Superior temporal gyrus (tissue), 1 donor: Measurements from ENCODE around the gene PCMTD2.

Experiments used
- DNase-seq: peaks from one replicate; pipeline ENCODE4 v3.0.0-alpha.2; 2016; ENCODE audit errors: extremely low spot score

Gene PCMTD2

DNA sequence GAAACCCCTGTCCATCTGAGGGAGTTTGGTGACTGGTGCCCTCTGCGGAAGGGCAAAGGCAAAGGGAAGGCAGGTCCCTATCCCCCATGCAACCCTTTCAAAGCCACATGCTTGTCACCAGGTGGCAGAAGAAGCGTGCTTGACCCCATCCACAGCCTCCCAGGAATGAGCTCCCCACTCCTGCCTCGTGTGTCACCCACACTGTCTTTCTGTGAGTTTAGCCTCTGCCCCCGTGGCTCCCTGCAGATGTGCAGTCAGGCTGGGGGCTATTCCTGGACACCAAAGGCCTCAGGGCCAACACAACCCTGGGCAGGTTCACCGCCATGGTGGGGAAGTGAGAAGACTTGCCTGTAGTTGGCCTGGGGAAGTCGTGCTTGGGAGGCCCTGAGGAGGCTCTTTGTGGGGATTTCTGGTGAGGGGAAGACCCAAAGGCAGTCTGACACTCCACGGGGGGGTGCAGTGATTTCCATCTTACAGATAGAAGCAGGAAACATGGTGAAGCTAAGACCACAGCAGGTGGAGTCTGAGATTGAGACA, 16.6 kb upstream of the PCMTD2 start:
- no peak for DNase-seq

GRCh38 chr20:64239449-64240242, 15.9 kb upstream of the PCMTD2 start:
- no peak for DNase-seq

- no peak for DNase-seq
Measured at GRCh38 chr20:64240243-64241015, 15.1 kb upstream of the PCMTD2 start.

DNA sequence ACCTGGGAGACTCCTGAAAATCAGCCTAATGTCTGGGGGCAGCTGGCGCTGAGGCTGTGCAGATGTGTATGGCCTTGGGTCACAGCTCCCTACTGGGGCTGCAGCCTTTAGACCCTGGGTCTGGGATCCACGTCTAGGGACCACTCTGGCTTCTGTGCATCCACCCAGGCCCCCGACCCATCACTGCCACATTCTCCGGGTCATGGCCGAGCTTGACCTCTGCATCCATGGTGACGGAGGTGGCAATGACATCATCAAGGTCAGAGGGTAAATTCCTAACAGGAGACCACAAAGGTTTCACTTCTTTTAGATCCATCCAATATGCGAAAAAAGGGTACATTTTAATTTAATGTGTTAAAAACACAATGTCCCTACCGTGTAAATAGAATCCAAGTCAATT, 14.5 kb upstream of the PCMTD2 start:
- no peak for DNase-seq

GRCh38 chr20:64242003-64242796, 13.3 kb upstream of the PCMTD2 start:
- no peak for DNase-seq

DNA sequence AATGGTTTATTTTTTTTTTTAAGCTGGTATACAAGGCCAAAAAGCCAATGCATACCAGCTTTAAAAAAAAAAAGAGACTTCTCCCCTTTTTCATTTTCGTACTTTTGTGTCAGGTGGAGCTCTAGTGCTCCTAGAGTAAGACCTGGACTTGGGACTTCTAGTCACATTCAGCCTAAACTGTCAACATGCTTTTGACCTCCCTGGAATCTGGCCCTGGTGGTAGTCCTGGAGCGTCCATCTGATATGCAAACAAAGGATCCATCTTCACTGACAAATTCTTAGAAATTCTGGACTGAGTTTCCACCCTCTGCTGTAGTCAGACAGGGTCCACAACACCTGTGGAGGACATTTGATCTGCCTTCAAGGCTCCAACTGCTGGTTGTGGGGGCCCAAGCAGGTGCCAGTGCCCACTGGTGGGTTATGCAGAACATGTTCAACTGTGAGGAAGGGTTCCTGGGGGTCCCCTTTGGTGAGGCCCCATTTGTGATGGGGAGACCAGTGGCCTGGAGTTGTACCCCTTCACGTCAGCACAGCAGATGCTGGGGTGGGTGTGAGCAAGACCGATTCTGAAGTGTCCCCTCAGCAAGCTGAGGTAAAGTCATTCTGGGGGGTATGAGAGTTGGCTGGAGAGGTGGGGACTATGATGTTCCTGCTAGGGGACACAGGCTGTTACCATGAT, 12.6 kb upstream of the PCMTD2 start:
- no peak for DNase-seq

- DNase-seq: no peak
Measured at GRCh38 chr20:64244281-64244805, 11.2 kb upstream of the PCMTD2 start.

- DNase-seq: no peak
Measured at GRCh38 chr20:64244870-64245603, 10.5 kb upstream of the PCMTD2 start.

GRCh38 chr20:64245746-64246595, 9.6 kb upstream of the PCMTD2 start:
- no peak for DNase-seq

DNA sequence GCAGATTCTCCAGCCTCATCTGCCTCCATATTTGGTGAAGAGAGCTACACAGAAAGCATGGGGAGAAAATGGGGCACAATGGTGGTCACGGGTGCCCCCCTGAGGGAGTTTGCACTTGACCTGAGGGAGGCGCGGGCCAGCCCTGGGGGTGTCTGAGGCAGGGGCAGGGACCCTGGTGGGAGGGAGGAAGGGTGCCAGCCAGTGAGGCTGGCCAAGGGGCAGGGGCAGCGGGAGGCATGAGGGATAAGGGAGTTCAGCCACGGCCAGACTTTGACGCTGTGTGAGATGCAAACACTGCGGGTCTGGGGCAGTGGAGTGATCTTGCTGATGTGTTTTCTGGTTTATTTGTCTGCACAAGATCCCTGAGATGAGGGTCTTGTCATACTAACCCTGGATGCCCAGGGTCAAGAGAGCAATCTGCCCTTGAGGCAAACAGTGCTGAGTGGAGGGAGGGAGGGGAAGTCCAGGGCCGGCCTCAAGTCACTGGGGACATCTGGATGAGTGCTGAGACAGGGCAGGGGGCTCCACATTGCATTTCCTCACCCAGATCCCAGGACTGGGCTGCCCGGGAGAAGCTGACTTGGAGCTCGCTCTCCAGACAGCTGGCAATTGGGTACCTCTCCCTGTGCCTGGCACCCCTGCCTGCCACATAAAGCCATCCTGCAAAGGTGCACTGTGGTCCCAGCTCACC, 8.8 kb upstream of the PCMTD2 start:
- DNase-seq: no peak

GRCh38 chr20:64247307-64247618, 8.3 kb upstream of the PCMTD2 start:
- no peak for DNase-seq

DNA sequence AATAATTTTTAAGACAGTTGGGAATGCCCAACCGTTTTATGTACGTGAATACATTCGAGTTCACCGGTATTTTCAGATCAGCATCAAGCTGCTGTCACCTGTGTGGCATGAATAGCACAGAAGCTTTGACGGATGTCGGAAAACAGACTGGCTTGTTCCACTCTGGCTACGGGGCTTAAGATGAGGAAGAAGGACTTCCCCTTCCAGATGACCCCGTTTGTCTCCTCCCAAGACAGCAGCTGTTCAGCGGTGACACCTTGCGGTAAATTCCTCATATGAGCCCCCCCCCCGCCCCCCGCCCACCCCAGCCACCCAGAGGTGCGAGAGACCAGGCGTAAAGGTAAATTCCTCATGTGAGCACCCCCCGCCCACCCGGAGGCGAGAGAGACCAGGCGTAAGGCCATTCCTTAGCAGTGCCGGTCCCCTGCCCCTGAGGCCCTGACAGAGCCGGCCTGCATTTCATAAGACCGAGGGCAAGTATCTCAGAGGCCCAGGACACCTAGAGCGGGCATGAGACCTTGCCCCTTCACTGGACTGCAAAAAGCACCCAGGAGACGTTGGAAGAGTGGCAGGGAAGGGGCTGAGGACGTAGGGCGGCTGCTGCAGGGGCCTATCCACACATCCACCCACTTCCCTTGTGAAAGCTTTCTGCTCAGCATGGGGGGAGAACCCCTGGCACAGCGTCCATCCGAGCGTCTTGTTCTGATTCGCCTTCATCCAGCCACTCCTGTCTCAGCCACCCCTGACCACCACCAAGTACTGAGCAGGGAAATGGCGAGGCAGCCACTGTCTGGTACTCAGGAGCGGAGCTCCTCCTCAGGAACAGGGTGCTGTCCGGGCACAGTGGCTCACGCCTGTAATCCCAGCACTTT, 7.3 kb upstream of the PCMTD2 start:
- DNase-seq: no peak

DNA sequence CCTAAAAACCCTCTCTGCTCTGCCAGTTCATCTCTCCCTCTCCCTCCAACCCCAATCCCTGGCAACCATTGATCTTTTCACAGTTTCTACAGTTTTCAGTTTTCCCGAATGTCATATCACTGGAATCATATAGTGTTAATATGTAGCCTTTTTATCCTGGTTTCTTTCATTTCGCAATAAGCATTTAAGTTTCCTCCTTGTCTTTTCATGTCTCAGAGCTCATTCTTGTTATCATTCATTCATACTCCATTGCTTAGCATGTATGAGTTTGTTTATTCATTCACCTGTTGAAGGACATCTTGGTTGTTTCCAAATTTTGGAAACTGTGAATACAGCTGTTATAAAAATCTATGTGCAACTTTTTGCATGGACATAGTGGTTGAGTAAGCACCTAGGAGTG, 5.5 kb upstream of the PCMTD2 start:
- no peak for DNase-seq

- no peak for DNase-seq
Measured at GRCh38 chr20:64253000-64253383, 2.6 kb upstream of the PCMTD2 start.

- DNase-seq: no peak
Measured at GRCh38 chr20:64253443-64253842, 2.1 kb upstream of the PCMTD2 start.

DNA sequence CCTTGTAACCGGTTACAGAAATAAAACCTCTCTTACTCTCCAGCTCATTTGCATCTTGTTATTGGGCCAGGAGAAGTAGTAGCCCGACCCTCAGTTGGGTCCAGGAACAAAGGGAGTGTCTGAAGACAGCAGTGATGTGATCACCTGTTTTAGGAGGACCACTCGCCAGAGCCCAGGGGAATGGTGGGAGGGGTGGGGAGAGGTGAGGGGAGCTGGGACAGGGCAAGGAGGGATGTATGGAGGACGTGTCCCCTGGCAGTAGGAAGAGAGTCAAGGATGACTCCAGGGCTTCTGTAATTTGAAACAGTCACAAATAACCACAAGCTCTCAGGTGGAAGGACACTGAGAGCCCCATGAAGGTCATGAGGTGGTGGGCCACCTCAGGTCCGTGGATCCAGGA, 1.4 kb upstream of the PCMTD2 start:
- DNase-seq: no peak

DNA sequence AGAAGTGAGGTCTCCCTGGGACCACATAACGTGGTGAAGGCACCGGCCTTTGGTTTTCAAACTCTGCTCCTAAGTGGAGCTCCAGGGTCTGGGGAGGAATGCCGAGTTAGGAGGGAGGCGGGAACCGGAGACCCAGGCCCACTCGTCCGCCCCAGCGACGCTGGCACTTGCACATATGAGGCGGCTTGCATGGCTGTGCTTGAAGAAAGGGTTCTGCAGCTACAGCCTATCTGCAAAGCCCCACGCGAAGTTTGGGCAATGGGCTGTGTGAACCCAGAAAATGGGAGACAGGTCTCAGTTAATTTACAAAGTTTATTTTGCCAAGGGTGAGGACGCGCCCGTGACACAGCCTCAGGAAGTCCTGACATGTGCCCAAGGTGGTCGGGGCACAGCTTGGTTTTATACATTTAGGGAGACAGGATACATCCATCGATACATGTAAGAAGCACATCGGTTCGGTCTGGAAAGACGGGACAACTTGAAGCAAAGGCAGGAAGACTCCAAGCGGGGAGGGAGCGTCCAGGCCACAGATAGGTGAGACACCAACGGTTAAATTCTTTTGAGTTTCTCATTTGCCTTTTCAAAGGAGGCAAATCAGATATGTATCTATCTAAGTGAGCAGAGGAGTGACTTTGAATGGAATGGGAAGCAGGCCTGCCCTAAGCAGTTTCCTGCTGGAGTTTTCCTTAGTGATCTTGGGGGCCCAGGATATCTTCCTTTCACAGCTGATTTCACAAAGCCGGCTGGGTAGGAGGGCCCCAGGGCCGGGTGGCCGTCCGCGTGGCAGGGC, 782 bp upstream of the PCMTD2 start:
- DNase-seq: no peak
